Mesenchymal stem cell (in vitro differentiated cells and primary cell): ENCODE measurements around the gene LRP1B.
A peak's percentile ranks its signal among the peaks of the same experiment; 100 is the strongest.

Source experiments
- DNase-seq: peaks from one replicate; pipeline ENCODE4 v3.0.0-alpha.2; 2013
- H2AFZ ChIP-seq: one replicate; pipeline ENCODE4 v1.6.1; 2013; ENCODE audit warnings: low read depth, mild to moderate bottlenecking, control low read depth, inconsistent platforms, low read length, moderate library complexity
- H2AK5ac ChIP-seq: 2 replicates; pipeline ENCODE4 v1.6.1; 2013; ENCODE audit warnings: low read length, moderate library complexity, mild to moderate bottlenecking, inconsistent platforms; ENCODE audit not compliant: severe bottlenecking
- H2BK120ac ChIP-seq: one replicate; pipeline ENCODE4 v1.6.1; 2013; ENCODE audit warnings: low read depth, mild to moderate bottlenecking, inconsistent platforms, low read length, moderate library complexity
- H2BK12ac ChIP-seq, 2 experiments: one replicate each; pipeline ENCODE4 v1.6.1; 2013; ENCODE audit warnings: inconsistent platforms in 2 of 2, low read length in 2 of 2, mild to moderate bottlenecking in 2 of 2, moderate library complexity in 2 of 2, control low read depth in 1 of 2
- H2BK15ac ChIP-seq: one replicate; pipeline ENCODE4 v1.6.1; 2013; ENCODE audit warnings: mild to moderate bottlenecking, low read depth, inconsistent platforms; ENCODE audit not compliant: poor library complexity, severe bottlenecking
- H2BK5ac ChIP-seq: 2 replicates; pipeline ENCODE4 v1.6.1; 2013; ENCODE audit warnings: low read depth, mild to moderate bottlenecking, low read length, control low read depth, inconsistent platforms; ENCODE audit not compliant: poor library complexity, severe bottlenecking
- H3K14ac ChIP-seq, 2 experiments: one replicate each; pipeline ENCODE4 v1.6.1; 2013; ENCODE audit warnings: inconsistent platforms in 2 of 2, low read length in 2 of 2, control low read depth in 1 of 2, mild to moderate bottlenecking in 1 of 2, moderate library complexity in 1 of 2
- H3K18ac ChIP-seq, 2 experiments: one replicate each; pipeline ENCODE4 v1.6.1; 2013; ENCODE audit warnings: inconsistent platforms in 2 of 2, low read length in 2 of 2, control low read depth in 1 of 2, low read depth in 1 of 2, mild to moderate bottlenecking in 1 of 2
- H3K23ac ChIP-seq, 2 experiments: one replicate each; pipeline ENCODE4 v1.6.1; 2013; ENCODE audit warnings: inconsistent platforms in 2 of 2, low read length in 2 of 2, mild to moderate bottlenecking in 2 of 2, moderate library complexity in 2 of 2, control low read depth in 1 of 2
- H3K27ac ChIP-seq: 2 replicates; pipeline ENCODE4 v1.5.1; 2013; ENCODE audit warnings: mild to moderate bottlenecking, moderate library complexity, low read length, control low read depth, inconsistent platforms; ENCODE audit not compliant: poor library complexity, severe bottlenecking
- H3K27me3 ChIP-seq, 2 experiments: 2 replicates each; pipeline versions ENCODE4 v1.6.1 to v1.7.0; 2013; ENCODE audit warnings: low read length in 2 of 2, mild to moderate bottlenecking in 2 of 2, moderate library complexity in 2 of 2, control low read depth in 1 of 2, inconsistent platforms in 1 of 2; ENCODE audit not compliant: control insufficient read depth in 1 of 2, insufficient read depth in 1 of 2
- H3K36me3 ChIP-seq, 2 experiments: 2 replicates each; pipeline versions ENCODE4 v1.6.1 to v1.7.0; 2013; ENCODE audit warnings: low read length in 2 of 2, control low read depth in 1 of 2, inconsistent platforms in 1 of 2, low read depth in 1 of 2, mild to moderate bottlenecking in 1 of 2; ENCODE audit not compliant: insufficient read depth in 2 of 2, control insufficient read depth in 1 of 2
- H3K4ac ChIP-seq, 2 experiments: one replicate each; pipeline ENCODE4 v1.6.1; 2013; ENCODE audit warnings: inconsistent platforms in 2 of 2, low read length in 2 of 2, mild to moderate bottlenecking in 2 of 2, moderate library complexity in 2 of 2, control low read depth in 1 of 2, low read depth in 1 of 2
- H3K4me1 ChIP-seq: 2 replicates; pipeline ENCODE4 v1.6.1; 2013; ENCODE audit warnings: low read depth, low read length, control low read depth; ENCODE audit not compliant: control insufficient read depth, insufficient read depth
- H3K4me2 ChIP-seq: 2 replicates; pipeline ENCODE4 v1.6.1; 2013; ENCODE audit warnings: low read length, mild to moderate bottlenecking, inconsistent platforms; ENCODE audit not compliant: poor library complexity, severe bottlenecking
- H3K4me3 ChIP-seq, 2 experiments: 2 replicates each; pipeline versions ENCODE4 v1.5.1 to v1.7.0; 2013; ENCODE audit warnings: low read length in 2 of 2, mild to moderate bottlenecking in 2 of 2, control low read depth in 1 of 2, low read depth in 1 of 2; ENCODE audit not compliant: insufficient read depth in 1 of 2
- H3K79me1 ChIP-seq: replicated peaks from 2 replicates; pipeline ENCODE4 v1.6.1; 2013; ENCODE audit warnings: mild to moderate bottlenecking, control low read depth, low read length, inconsistent platforms; ENCODE audit not compliant: poor library complexity, severe bottlenecking
- H3K9ac ChIP-seq: 2 replicates; pipeline ENCODE4 v1.7.0; 2013; ENCODE audit warnings: mild to moderate bottlenecking, low read length, moderate library complexity
- H3K9me3 ChIP-seq: 2 replicates; pipeline ENCODE4 v1.7.0; 2013; ENCODE audit warnings: mild to moderate bottlenecking, low read length; ENCODE audit not compliant: control insufficient read depth
- H4K8ac ChIP-seq: one replicate; pipeline ENCODE4 v1.6.1; 2013; ENCODE audit warnings: inconsistent platforms, mild to moderate bottlenecking, low read length, moderate library complexity
- H4K91ac ChIP-seq: one replicate; pipeline ENCODE4 v1.6.1; 2013; ENCODE audit warnings: mild to moderate bottlenecking, low read length, inconsistent platforms
- WGBS: methylation state at CpG from one replicate; pipeline ENCODE4 v1.1.7; 2013; ENCODE audit warnings: mixed read lengths; 5-methylcytosine and 5-hydroxymethylcytosine counted together

Gene LRP1B

DNA sequence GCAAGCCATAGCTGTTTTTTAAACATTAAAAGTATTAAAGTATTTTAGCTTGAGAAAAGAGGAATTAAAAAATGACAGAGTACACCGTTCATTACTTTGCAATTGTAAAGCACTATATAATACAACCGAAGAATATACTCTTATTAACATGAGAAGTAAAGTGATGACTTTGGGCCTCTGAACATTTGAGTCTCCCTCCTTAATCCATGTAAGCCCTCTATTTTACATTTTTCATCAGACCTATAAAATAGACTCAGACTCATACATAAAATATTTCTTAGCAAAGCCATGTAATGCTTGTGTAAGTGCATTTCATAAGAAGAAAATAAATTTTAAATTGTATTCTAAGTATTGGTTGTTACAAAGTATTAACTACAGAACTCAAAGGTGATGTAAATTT lies 198.6 kb downstream of the LRP1B start:
- no CpG with 5 or more reads among the region's 2 CpGs for WGBS
- Histone ChIP-seq H3K36me3 (no peaks in the 10 kb centered on the region), H3K18ac (no peak overlapping the region), H3K79me1 (no peaks in the 10 kb centered on the region), H3K9me3 (no peaks in the 10 kb centered on the region), H2AFZ (no peak overlapping the region), H3K14ac (no peak overlapping the region), H3K9ac (no peak overlapping the region), H2BK5ac (no peak overlapping the region), H3K23ac (no peak overlapping the region), H3K4me2 (no peak overlapping the region), H3K4me3 (no peak overlapping the region), H2BK120ac (no peak overlapping the region), H2BK12ac (no peak overlapping the region), H2BK15ac (no peak overlapping the region), H4K91ac (no peak overlapping the region), H3K27me3 (no peaks in the 10 kb centered on the region), H3K27ac (no peak overlapping the region), H4K8ac (no peak overlapping the region), H3K4me1 (no peaks in the 10 kb centered on the region), H2AK5ac (no peak overlapping the region), H3K4ac (no peak overlapping the region)
- DNase-seq: no peak

DNA sequence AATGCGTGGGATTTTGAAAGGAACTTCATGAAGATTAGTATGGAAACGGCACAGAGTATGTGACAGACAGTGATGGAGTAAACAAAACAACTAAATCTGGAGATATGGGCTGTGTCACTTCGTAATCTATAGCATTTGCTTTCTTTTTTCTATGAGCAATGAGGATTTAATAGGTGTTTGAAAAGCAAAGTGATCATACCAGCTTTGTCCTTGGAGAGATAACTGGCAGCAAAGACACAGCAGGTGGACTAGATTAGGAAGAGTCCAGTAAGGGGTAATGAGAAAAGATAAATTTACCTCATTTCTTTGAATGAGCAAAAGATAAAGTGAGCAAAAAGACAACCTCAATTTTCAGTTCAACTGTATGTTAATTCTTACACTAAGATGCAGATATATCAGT lies 199.0 kb downstream of the LRP1B start:
- Histone ChIP-seq H3K4ac (no peak overlapping the region), H3K18ac (no peak overlapping the region), H3K4me1 (no peaks in the 10 kb centered on the region), H2BK120ac (no peak overlapping the region), H3K9me3 (no peaks in the 10 kb centered on the region), H3K27me3 (no peaks in the 10 kb centered on the region), H2BK12ac (no peak overlapping the region), H2AK5ac (no peak overlapping the region), H3K23ac (no peak overlapping the region), H3K27ac (no peak overlapping the region), H3K36me3 (no peaks in the 10 kb centered on the region), H3K79me1 (no peaks in the 10 kb centered on the region), H2BK5ac (no peak overlapping the region), H3K9ac (no peak overlapping the region), H3K4me2 (no peak overlapping the region), H4K8ac (no peak overlapping the region), H2AFZ (no peak overlapping the region), H3K4me3 (no peak overlapping the region), H2BK15ac (no peak overlapping the region), H3K14ac (no peak overlapping the region), H4K91ac (no peak overlapping the region)
- no peak for DNase-seq
- WGBS: 89% methylated on average over 3 of the region's 3 CpGs

DNA sequence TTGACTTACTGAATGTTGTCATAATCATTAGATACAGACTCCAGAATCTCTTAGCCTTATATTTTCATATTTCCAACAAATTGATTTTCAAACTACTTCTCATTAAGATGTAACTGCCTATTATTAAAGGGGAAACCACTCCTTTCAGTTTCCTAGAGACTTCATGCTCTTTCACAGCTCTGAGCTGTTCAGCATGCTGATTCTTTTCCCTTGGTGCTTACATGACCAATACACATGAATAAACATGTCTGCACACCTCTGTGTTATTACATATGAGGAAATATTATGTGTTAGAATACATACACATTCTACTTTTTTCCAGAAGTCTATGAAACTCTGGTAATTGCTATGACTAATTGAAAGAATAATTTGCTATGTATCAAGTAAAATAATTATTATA lies 200.0 kb downstream of the LRP1B start:
- no peak overlapping the region for H3K9ac ChIP-seq
- H3K4ac ChIP-seq: no peak overlapping the region
- H3K27ac ChIP-seq: no peak overlapping the region
- no peak overlapping the region for H3K23ac ChIP-seq
- H3K14ac ChIP-seq: no peak overlapping the region
- no peak overlapping the region for H3K4me2 ChIP-seq
- no peak overlapping the region for H2BK15ac ChIP-seq
- no peaks in the 10 kb centered on the region for H3K9me3 ChIP-seq
- no peak overlapping the region for H2BK120ac ChIP-seq
- H2BK5ac ChIP-seq: no peak overlapping the region
- no peaks in the 10 kb centered on the region for H3K27me3 ChIP-seq
- H2BK12ac ChIP-seq: no peak overlapping the region
- no peak overlapping the region for H3K4me3 ChIP-seq
- no peak for DNase-seq
- H3K79me1 ChIP-seq: no peaks in the 10 kb centered on the region
- H3K18ac ChIP-seq: no peak overlapping the region
- H3K4me1 ChIP-seq: no peaks in the 10 kb centered on the region
- H2AK5ac ChIP-seq: no peak overlapping the region
- H3K36me3 ChIP-seq: no peaks in the 10 kb centered on the region
- no peak overlapping the region for H4K8ac ChIP-seq
- no peak overlapping the region for H4K91ac ChIP-seq
- H2AFZ ChIP-seq: no peak overlapping the region

DNA sequence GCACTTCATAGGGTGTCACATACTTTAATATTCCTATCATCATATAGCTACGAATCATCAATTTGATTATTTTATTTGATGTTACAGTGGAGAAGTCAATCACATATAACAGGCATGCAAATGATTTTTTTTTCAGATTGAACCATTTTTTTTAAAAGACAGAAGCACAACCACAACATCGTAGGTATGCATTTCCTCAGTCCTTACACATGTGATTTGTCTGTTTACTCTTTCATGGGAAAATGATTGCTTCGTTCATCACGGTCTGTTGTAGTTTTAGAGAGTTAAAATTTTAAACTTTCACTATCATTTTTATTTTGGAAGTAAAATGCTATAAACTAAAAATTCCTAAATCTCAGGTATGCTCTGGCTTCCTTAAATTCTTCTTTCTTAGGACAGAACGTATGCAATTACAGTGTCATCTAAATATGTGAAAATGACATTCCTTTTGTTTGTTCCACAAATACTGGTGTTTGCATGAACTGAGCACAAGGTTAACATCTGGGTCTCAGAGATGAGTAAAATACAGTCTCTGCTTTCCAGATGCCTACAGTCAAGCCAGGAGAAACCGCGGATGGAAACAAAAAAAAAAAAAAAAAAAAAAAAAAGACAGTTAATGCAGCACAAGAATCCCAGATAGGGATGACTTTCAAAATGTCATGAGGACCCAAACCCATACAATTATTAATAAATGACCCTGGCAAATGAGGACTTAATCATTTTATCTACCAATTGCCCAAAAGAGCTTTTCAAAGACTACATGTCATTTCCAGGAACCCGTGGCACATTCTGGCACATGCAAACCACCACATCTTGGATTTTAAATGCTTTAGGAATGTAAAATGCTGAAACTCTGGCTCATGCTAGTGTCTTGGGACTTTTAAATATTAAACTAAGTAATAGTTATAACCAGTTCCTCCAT lies 201.2 kb downstream of the LRP1B start:
- Histone ChIP-seq H2AFZ (no peak overlapping the region), H3K4me1 (no peaks in the 10 kb centered on the region), H4K91ac (no peak overlapping the region), H3K4me3 (peak overlapping the region in 1 of 2 experiments; percentile 14), H3K27ac (no peak overlapping the region), H3K79me1 (no peaks in the 10 kb centered on the region), H3K18ac (no peak overlapping the region), H2BK15ac (no peak overlapping the region), H3K23ac (no peak overlapping the region), H2BK5ac (no peak overlapping the region), H3K4ac (no peak overlapping the region), H3K4me2 (no peak overlapping the region), H3K9ac (no peak overlapping the region), H3K36me3 (no peaks in the 10 kb centered on the region), H2AK5ac (no peak overlapping the region), H2BK120ac (no peak overlapping the region), H3K14ac (no peak overlapping the region), H3K27me3 (no peaks in the 10 kb centered on the region), H2BK12ac (no peak overlapping the region), H4K8ac (no peak overlapping the region), H3K9me3 (no peaks in the 10 kb centered on the region)
- 74% methylated on average over 4 of the region's 8 CpGs for WGBS
- no peak for DNase-seq
